GM18909 (cell line): ENCODE data around the gene SYT15B.
"Not testable (repeated sequence)": the region's sequence is repeated elsewhere in the genome, so short reads cannot be mapped to it uniquely, and the experiment has no call there.

Experiments
- ATAC-seq: cut with Tn5 transposase; IDR thresholded peaks from one replicate; pipeline ENCODE4 v1.9.1; 2021; ENCODE audit warnings: mild to moderate bottlenecking; ENCODE audit not compliant: unreplicated experiment, poor library complexity

The SYT15B gene

DNA sequence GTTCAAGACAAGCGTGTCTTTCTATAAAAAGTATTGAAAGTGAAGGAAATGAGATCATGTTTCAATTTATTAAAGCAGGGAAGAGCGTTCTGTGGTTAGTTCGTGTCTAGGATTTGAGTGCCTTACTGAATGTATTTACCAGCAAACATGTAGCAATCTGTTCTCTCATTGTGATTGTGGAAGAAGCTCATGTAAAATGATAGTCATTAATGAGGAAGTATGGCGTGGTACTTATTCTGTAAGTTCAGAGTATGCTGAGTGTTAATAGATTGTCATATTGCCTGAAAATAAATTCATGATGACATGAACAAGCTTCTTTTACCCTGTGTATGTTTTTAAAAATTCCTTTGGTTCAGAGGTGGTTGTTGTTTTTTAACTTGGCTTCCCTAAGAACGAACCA, 32.5 kb downstream of the SYT15B start:
- not testable (repeated sequence) for ATAC-seq

DNA sequence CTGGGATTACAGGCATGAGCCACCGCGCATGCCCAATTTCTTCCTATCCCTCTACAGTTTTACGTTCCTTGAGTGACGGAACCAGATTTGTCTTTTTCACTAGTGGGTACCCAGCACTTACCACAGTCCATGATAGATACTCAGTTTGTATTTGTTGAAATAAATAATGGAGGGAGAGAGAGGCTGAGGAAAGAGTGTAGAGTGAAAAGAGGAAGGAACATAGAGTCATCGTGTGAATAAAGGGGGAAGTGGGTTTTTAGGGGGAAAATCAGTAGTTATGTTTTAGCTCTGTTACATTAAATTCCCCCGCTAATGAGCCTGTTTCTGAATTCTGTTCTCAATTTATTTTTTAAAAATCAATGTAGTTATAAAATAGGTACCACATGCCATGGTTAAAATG, 37.7 kb downstream of the SYT15B start:
- not testable (repeated sequence) for ATAC-seq

DNA sequence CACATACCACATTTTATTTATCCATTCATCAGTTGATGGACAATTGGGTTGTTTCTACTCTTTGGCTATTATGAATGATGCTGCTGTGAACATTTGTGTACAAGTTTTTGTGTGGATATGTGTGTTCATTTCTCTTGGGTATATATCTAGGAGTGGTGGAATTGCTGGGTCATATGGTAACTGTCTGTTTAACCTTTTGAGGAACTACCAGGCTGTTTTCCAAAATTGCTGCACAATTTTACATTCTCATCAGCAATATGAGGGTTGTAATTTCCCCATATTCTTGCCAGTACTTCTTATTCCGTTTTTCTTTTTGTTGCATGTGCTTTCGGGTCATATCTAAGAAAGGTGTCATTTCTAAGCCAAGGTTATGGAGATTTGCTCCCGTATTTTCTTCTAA, 38.3 kb downstream of the SYT15B start:
- not testable (repeated sequence) for ATAC-seq

DNA sequence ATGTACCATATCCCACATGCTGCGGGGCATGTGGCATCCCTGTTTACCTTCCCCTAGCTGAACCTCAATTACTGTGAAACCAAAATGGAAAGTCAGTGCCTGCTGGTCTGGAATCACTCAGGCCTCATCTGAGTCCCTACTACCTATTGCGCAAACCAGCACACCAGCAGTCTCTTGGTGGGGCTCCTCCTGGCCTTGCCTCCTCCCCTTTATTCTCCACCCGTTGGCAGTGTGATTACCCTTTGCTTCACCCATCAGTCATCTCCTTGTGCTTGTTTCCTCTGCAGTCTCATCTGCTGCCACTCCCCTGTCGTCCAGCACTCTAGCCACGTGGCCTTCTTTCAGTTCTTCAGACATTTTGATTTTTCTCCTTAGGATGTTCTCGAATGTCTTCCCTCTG, 39.3 kb downstream of the SYT15B start:
- not testable (repeated sequence) for ATAC-seq

DNA sequence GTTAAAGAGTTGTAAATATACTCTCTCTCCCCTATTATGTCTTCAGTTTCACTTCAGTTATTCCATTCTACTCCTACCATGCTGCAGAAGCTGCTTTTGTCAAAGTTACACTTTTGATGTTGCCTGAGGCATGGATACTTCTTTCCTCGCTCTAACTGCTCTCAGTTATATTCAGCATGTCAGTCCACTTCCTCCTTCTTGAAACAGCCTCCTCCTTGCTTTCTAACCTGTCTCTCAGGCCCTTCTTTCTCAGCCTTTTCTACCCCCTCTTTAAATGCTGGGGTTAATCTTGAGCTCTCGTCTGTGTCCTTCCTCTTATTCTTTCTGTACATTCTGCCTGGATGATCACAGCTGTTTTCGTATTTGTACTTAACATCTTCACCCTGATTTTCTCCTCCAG, 40.0 kb downstream of the SYT15B start:
- not testable (repeated sequence) for ATAC-seq

DNA sequence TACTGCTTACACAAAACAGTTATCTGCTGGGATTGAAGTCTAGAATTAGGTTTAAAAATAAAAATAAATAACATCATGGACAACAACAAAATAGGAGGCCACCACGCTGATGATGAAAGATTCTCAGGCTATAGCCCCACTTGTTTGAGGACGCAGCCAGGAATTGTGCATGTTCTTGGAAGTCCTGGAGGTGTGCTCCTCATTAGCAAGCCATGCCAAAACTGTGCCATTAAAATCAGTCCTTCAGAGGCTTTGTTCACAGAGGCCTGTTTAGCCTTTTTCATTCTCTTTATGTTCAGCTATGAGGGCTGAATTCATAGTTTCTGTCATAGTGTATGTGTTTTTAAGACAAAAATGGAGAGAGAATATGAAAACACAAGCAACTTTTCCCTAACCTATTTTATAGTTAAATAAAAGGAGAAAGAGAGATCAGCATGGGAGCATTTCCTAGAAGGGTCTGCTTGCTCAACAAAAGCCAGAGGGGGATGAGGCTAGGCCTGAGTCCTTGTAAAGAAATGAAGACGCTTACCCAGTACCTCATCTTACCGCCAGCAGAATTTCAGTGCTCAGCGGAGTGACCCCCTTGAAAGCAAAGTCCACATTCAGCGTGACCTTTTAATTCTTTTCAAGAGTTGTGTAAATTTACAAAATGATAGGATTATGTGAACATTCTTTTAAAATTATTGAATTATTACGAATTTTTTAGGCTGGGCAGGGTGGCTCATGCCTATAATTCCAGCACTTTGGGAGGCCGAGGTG, 46.2 kb downstream of the SYT15B start:
- ATAC-seq: not testable (repeated sequence)
